NCI-H345 treated with DMSO at 0.1 percent for 48 hours (cell line): ENCODE measurements around the gene PRKCE.
A peak's percentile ranks its signal among the peaks of the same experiment; 100 is the strongest.
"Not testable (repeated sequence)": the region's sequence is repeated elsewhere in the genome, so short reads cannot be mapped to it uniquely, and the experiment has no call there.

Experiments used
- DNase-seq: peaks from one replicate; lab custom pipeline; 2025; ENCODE audit not compliant: unreplicated experiment; lab: John Stamatoyannopoulos, UW

Gene PRKCE

DNA sequence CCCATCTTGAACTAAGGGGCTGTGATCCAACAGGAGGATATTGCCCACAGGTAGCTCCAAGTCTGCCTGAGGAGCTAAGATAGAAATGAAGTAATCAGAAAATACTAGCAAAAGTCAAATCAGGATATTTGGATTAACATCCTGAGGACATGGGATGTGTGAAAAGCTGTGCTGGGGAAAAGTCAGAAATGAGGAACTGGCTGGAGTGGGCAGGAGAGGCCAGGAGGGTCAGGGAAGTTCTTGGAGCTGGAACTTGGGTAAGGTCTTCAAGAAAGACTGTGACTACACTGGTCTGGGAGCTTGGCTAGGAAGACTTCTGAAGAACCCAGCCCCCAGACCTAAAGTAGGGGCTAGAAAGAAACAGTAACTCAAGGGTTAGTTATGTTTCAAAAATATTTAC lies 250.9 kb downstream of the PRKCE start:
- no peak for DNase-seq

DNA sequence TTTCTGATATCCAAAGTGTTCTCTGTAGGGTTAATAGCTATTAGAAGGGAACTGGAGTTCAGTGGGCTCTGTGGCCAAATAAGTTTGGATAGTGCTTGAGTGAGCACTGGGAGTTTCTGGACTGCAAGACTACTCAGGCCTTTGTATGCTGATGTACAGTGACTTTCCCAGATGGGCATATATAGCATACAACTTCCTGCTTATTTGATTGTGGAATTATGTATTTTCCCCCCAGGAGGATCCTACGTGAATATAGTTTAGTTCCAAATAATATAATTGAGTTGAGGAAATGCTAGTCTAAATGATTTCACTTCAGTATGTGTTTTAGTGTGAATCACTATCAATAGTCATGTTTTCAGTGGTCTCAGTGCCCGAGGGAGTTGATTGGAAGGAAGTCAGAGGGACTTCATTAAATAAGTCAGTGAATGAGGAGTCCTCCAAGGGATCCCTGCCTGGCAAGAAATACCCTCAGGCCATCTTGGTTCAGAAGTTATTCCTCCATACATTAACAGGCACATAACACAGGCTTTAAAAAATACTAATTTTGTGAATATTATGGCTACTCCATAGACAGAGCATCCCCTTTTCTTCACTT lies 251.4 kb downstream of the PRKCE start:
- no peak for DNase-seq

DNA sequence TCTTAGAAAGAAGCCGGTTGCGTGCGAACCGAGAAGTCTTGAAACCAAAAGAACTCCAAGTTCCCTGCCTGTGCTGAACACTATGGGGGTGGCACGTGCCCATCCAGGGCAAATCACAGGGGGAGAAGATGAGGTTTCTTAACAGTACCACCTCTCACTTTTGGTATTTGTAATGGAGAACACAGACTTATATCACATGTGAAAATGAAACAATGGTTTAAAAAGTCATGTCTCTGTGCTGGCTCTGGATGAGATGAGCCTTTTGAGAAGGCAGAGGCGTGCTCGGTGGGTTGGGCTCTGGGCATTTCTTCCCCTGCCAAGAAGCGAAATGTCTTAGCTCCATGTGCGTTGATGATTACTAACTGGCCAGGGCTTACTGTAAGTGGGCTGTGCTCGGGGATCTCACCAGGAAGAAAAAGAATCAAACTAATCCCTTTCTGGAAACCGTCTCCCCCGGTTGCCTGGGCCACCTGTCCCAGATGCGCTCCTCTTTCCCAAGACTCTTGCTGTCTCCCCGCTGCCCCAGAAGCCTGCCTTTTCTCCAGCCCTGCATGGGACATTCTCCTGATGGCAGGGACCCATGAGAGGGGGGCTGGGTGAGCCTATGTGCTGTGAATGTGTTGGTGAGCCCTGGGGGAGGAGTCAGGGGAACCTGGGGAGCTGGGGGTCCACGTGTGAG lies 252.9 kb downstream of the PRKCE start:
- no peak for DNase-seq

DNA sequence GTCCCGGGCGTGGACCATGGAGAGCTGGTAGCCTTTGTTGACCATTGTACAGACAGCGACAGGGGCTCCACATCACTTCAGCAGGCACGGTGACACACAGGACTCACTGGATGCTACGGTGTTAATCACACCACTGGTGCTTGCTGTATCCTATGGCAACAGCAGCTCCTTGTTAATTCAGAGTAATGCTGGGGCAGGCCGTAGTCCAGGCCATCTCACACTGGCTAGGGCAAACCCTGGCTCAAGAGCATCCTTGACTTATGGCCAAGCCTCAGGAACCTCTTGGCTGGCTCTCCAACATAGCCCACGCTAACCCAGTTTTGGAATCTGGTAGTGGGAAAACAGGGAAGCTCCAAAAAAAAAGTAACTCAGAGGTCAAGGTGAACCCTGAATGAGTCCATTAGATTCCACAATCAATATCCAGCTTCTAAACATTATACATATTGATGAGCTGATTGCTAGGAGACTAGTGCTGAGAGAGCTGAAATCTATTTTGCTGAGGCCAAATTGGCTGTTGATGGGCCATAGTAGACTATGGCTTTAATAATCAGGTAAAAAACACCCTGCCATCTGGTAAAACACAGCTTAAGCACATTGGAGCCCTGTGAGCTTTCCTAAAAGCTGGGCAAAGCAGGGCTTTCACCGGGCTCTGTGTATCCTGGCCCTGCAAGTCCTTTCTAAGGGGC lies 253.6 kb downstream of the PRKCE start:
- no peak for DNase-seq

DNA sequence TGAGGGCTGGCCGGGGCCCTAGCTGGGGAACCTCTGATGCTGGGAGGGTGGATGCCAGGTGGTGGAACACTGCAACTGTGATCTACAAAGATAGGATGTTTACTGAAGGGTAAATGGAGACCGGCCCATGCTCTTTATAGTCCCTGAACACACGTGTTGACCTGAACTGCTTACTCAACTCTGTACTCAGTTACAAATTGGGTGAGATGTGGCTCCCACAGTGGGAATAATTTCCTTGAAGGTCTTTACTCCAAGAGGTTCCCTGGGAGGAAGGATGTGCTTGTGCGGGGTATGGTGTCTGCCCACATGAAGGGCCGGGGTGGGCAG lies 254.1 kb downstream of the PRKCE start:
- DNase-seq: no peak

DNA sequence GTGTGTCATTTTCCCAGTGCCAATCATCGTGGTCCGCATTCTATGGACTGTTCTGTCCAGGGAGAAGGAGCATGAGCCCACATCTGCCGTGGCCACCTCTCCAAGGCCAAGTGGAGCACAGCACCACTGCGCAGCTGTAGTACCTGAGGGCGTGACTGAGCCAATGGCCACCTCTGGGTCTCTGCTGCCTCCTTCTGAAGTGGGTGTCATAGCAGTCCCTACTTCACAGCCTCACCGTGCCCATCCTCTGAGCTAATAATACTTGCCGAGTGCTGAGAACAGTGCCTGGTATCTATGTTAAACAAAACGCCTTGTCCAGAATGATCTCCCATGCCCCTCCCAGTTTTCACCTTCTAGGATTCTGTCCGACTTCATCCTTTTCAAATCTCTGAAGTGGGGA lies 256.1 kb downstream of the PRKCE start:
- no peak for DNase-seq

DNA sequence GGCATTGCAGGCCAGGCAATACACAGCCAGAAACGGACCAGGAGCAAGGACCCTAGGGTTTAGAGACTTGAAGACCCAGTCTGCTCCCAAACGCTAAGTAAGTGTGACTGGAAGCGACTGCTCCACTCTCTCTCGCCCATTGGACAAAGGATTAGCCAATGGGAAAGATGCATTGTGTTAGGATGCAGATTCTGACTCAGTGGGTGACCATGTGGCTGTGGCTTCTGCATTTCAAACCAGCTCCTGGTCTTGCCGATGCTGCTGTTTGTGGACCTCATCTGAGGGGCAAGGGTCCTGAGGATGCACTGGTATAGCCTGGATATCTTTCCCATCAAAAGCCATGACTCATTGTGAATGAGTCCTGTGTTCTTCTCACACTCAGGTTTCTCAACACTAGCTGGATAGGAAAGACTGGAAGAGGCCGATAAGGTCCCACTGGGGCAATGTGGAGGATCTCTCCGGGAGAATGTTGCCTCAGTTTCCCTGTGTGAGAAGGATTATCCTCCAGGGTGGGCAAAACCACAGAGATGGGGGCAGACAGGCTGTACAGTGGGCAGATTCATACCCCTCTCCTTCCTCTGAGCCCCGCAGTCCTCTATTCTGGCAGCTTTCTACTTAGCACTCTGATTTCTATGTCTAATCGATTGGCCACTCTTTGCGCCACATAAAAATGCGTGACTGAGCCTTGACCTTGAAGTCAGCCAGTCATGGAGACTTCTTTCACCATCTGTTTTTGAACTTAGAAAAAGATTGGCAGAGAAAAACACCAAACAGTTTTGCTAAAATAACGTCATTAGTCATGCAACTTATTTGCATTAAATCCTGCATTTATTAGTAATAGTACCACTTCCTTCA lies 257.1 kb downstream of the PRKCE start:
- no peak for DNase-seq

DNA sequence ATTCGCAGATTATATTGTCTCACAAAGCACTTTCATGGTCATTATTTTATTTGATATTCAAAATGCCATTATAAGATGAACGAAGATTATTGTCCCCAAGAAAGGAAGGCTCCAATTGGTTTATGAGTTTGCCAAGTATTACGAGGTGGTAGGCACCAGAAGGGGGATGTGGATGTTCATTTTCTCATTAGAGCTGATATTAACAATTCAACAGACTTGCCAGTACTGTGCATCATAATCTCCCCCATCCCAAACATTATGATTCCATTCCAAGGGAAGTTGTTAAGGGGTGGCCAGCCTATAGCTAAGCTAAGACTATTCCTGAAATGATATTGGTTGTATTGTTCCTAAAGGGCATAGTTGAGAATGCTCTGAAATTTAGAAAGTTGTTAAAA lies 257.7 kb downstream of the PRKCE start:
- DNase-seq: no peak

DNA sequence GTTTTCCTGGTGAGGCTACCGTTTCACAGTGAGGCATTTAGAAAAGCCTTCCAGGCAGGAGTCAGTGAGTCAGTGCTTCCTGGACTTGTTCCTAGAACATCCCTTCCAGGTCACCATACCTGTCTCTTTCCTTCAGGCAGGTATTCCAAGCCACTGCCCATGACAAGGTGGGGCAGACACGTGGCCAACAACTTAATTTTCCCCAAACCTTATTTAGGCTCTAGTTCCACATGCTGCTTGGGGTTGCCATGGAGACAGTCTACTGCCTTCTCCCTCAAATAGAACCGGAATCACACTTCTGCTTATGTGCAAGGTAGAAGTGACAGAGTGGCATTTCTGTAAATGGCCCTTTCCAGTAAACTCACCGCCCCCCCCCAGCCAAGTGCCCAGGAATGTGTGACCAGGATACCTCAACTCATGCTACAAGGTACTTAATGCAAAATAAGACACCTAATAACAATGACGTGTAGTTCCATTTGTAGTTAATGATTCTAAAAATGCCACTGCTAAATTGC lies 258.3 kb downstream of the PRKCE start:
- no peak for DNase-seq

DNA sequence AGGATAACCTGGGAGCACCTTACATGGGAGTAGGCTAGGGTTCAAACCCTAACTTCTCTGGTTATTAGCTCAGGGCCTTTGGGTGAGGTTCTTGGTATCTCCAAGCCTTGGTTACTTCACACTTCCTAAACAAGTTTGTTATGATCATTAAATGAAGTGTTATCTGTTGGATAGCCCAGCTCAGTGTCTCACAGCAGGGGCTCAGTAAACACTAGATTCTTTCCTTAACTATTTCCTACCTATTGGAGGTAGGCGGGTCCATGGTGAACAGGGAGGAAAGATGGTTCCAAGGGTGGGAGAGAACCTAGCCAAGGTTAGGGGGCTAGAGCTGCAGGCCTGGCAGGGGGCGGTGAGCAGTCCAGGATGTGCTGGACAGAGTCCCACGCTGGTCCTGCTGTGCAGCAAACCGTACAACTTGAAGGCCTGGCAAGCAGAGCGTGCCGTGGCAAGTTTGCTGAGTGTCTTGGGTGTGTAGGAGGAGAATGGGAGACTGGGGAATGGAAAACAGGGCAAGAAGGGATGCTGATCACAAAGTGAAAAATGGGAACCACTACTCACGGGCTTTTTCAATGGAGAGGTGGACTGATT lies 259.1 kb downstream of the PRKCE start:
- DNase-seq: no peak

DNA sequence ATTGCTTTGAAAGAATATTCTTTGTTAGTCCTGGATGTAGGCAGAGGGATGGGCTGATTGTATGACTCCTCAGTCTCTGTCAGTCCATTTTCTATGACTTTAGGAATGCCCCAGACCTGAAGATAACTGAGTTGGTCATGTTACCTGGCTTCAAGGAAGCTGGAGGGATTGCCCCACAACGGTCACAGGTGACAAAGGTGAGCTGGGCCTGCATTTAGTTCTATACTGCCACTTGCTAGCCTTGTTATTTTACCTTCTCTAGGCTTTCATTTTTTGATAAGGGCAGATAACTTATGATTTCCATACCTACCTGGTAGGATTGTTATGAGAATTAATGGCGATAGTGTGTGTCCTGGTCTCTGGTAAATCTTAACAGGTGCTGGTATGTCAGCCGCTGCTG lies 260.1 kb downstream of the PRKCE start:
- no peak for DNase-seq

DNA sequence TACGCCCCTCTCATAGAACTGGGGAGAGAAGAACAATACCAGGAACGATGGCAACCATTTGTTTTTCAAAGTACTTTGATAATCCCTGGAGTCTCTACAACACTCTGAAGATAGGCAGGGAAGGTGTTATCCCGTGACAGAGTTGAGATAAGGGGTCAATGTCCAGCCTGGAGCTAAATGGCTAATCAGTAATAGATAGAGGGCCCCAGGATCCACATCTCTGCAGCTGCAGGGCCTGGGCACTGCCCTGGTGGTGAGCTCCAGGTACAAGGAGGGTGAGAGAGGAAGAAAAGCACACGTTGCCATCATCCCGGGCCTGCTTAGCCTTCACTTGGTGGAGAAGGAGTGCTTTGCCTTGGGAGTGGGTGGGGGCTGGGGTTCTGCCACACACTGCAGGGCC lies 260.6 kb downstream of the PRKCE start:
- DNase-seq: no peak

DNA sequence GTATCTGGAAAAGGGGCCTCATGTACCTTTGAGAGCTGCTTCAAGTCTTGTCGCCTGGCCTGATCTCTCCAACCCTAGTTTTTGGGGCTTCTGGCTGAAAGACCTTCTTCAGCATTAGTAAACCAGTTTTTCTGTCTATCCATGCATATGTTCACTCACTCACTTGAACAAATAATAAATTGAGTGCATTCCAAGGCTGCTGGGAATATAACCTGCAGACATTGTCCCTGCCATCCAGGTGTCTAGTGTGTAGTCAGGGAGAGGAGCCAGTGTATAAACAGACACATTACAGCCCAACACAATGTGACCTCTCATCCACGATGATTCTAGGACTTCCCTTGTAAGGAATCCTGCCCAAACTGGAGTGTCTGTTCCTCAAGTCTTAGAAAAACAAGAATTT lies 262.1 kb downstream of the PRKCE start:
- DNase-seq: no peak

DNA sequence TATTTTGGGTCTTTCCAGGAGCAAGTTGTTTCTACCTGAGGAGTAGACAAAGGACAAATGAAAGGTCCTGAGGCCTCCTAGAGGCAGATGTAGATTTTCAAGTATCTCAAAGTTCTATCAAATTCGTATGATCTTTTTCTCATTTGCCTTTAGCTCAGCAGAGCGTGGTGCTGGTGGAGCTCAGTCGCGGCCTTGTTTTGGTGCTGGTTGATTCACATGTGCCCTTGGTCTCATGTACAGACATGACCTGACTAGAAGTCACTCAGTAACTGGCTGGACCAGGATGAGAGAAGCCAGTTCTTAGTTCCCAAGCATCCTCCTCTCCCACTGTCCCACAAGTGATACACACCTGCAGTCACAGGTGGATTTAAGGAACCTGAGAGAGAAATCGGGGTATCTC lies 264.0 kb downstream of the PRKCE start:
- DNase-seq: no peak

DNA sequence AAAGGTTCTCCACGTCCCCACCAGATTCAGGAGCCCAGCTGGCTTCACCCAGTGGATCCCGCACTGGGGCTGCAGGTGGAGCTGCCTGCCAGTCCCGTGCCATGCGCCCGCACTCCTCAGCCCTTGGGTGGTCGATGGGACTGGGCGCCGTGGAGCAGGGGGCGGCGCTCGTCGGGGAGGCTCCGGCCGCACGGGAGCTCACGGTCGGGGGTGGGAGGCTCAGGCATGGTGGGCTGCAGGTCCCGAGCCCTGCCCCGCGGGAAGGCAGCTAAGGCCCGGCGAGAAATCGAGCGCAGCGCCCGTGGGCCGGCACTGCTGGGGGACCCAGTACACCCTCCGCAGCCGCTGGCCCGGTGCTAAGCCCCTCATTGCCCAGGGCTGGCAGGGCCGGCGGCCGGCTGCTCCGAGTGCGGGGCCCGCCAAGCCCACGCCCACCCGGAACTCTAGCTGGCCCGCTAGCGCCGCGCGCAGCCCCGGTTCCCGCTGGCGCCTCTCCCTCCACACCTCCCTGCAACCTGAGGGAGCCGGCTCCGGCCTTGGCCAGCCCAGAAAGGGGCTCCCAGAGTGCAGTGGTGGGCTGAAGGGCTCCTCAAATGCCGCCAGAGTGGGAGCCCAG lies 266.2 kb downstream of the PRKCE start:
- DNase-seq: not testable (repeated sequence)

DNA sequence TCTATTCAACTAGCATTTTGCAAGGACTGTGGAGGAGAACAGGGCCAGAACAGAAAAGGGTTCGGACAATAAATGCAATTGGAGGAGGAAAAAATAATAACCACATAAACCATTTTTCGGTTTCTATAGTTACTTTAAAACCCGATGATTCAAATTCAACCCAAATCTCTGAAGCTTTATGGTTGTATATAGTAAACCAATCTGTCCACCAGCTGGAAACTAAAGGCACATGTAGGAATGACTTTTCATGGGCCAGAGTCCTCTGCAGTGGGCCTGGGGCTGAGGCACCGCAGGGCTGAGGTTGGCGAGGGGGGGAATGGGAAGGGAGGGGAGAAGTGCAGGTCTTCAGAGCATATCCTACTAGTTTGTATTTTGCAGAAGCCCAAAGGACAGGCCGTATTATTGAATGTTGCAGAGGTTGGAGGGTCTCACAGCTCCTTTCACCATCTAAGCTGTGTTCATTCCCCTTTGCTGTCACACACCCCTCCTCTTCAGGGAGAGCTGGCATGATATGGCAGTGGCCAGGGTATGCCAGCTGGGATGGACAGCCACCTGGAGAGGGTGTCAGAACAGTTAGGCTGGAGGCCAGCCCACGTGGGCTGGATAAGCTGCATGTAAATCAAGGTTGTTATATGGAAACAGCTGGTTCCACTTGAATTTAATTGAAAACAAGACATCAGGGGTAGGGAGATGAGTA lies 267.1 kb downstream of the PRKCE start:
- no peak for DNase-seq

DNA sequence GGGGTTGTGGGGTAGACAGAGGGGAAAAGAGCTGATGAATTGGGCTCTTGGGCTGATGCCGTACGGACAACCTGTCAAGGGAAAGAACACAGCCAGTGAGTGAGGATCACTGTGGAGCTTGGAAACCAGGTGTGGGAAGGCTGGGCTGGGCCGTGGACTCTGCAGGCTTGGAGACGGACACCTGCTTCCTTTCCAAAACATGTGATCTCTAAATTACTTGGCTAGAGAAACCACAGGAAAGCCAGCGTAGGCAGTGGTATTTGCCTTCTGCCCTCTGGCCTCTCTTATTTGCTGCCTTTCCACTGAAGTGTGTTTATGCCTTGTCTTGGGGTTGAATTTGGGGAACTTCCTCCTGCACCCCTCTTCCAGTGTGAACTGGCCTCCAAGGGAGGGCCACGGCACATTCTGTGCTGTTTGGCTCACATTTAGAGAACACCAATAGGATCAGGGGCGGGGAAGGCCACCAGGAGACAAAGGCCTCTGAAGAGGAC lies 267.7 kb downstream of the PRKCE start:
- no peak for DNase-seq

DNA sequence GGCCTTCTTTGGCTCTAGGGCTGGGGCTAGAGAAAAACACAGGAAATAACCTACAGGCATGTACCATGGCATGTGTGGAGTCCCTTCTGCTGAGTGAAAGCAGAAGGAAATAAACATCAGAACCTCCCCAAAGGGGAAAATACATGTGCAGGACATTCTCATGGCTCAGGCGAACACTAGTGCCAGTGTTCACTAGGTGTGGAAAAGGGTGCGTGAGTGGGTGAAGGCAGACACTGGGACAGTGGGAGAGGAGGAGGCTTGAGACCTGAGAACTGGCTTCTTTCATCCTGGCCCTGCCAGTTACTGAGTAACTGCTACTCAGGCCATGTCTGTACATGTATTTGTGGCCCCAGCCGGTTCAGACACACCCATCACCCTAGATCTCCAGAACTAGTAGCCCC lies 268.2 kb downstream of the PRKCE start:
- no peak for DNase-seq

DNA sequence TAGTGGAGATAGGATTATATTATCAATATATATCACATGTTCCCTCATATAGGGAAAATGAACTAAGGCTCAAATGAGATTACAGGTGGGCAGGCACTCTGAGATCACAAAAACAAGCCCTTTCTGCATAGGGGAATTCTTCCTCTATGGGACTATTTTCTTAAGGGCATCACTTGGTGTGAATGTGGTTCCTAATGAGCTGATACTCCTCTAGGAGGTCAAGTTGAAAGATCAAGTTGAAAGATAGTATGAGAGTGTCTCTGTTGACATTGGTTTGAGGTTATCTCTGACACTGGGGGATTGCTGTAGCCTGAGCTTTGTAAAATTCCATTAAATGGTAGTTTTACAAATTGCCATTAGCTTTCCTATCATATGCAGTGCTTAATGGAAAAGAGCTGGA lies 270.4 kb downstream of the PRKCE start:
- DNase-seq: no peak

DNA sequence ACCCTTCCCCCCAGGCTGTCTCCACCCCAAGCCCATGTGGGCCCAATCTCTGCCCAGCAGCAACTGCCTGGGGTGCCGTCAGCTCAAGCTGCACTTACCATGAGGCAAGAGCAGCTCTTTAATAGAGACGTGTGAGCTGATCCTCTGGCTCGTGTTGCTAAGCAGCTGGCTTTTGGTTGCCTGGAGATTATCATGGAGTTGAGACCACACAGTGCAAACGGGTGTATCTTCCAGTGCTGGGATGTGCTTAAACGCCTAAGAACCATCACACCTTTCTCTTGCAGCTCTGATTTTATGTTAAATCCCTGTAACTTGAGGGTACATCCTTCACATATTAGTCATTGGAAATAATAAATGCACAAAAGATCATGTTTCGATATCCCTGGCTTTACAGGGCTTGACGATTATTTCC lies 271.1 kb downstream of the PRKCE start:
- DNase-seq: peak; percentile 59
